ENCODE results near the gene KATNAL1.

Gene KATNAL1

DNA sequence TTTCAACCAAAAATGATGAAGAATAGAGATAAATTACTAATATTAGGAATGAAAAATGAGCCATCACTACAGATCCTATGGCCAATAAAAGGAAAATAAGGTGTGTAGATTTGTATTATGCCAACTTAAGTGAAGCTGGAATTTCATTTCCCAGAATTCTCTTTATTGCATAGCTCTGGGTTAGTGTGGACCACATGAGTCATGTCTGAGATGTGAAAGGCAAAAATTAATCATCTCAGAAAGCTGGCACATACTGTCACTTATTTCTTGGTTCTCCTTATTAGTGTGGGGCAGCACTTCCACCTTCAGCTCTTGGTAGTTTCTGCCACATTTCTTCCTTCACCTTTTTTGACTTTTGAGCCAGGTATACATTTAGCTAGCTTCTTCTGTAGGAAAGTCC, 82.6 kb downstream of the KATNAL1 start:
- DNase-seq (ENCODE audit: low spot score) = no peak

GRCh38 chr13:30222254-30222653, 85.1 kb downstream of the KATNAL1 start:
- no peak for TF ChIP-seq CTCF (IDR thresholded peaks at IDR 0.05; ENCODE audit: extremely low read depth, missing control alignments)
- no peak for DNase-seq (ENCODE audit: low spot score)

More for the DNA sequence above, 82.6 kb downstream of the KATNAL1 start:
- no peak for TF ChIP-seq CTCF (IDR thresholded peaks at IDR 0.05; ENCODE audit: extremely low read depth, missing control alignments)

- TF ChIP-seq CTCF (IDR thresholded peaks at IDR 0.05; ENCODE audit: extremely low read depth, missing control alignments) = no peak
- no peak for DNase-seq (ENCODE audit: low spot score)
Measured at GRCh38 chr13:30216111-30216510, 91.2 kb downstream of the KATNAL1 start.

- no peak for DNase-seq (ENCODE audit: low spot score)
- TF ChIP-seq CTCF (IDR thresholded peaks at IDR 0.05; ENCODE audit: extremely low read depth, missing control alignments) = no peak
Measured at GRCh38 chr13:30212256-30212655, 95.1 kb downstream of the KATNAL1 start.

- DNase-seq (ENCODE audit: low spot score) = no peak
- no peak for TF ChIP-seq CTCF (IDR thresholded peaks at IDR 0.05; ENCODE audit: extremely low read depth, missing control alignments)
Measured at GRCh38 chr13:30211745-30212144, 95.6 kb downstream of the KATNAL1 start.

DNA sequence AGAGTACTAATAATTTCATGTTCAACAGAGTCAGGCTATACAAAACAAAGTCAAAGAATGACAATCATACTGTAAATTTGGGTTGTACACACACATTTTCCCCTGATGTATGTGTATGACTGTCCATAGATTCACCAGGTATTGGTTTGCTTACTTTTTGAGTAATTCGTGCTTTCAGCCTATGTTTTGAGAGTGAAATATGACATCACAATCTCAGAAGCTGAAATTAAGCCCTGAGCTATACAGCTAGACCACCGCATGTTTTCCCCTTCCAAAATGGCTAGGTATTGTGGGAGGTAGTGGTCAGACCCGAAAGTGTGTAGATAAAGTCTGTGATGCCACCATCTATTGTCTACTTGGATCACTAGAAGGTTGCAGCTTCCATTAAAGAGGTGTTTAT, 102.8 kb downstream of the KATNAL1 start:
- no peak for TF ChIP-seq CTCF (IDR thresholded peaks at IDR 0.05; ENCODE audit: extremely low read depth, missing control alignments)
- peak; percentile 45 for DNase-seq (ENCODE audit: low spot score)

DNA sequence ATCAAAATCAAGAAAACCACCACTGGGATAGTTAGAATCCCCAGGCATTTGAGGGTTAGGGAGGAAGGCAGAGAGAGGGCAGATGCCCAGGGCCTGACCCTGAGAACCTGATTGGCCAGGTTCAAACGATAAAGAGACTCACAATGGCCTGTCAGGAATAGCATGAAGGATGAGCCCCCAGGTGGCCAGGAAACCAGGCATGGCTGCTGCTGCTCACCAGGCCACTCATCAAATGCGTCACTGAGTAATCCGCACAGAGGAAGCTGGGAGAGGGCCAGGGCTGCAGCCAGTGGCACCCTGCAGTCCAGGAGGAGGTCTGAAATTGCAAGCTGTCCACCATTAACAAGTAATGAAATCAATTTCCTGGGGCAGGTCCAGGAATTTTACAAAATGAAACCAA, 111.3 kb downstream of the KATNAL1 start:
- no peak for DNase-seq (ENCODE audit: low spot score)
- no peak for TF ChIP-seq CTCF (IDR thresholded peaks at IDR 0.05; ENCODE audit: extremely low read depth, missing control alignments)
